ENCODE results near the gene BID. TPM values are rescaled to one million over a fixed set of nuclear protein-coding genes. Genes with fewer than 3 reads are reported as not detected.

The BID gene
- polyA plus RNA-seq, 1 donor from 2014 or later = 88.6 TPM

GRCh38 chr22:17732251-17732854 is 41.9 kb downstream of the BID start:
- Histone ChIP-seq H3K4me3 (ENCODE audit: low read length) (no peak overlapping the region), H3K27me3 (ENCODE audit: insufficient read depth, low read depth, low read length) (no peaks in the 10 kb centered on the region), H4K20me1 (ENCODE audit: insufficient read depth) (no peaks in the 10 kb centered on the region), H3K9me3 (ENCODE audit: low read length) (no peaks in the 10 kb centered on the region), H3K9ac (ENCODE audit: low read length) (no peak overlapping the region), H3K36me3 (ENCODE audit: insufficient read depth, low read length) (no peaks in the 10 kb centered on the region), H3K4me2 (ENCODE audit: low read length) (no peak overlapping the region), H3K27ac (ENCODE audit: low read length) (no peak overlapping the region), H3K79me2 (replicated peaks; ENCODE audit: insufficient read depth, low read length) (no peaks in the 10 kb centered on the region), H2AFZ (ENCODE audit: low read depth, low read length) (no peak overlapping the region), H3K9me2 (ENCODE audit: insufficient read depth, low read length) (no peaks in the 10 kb centered on the region), H3F3A (ENCODE audit: insufficient read depth, low read length, poor library complexity, severe bottlenecking) (no peaks in the 10 kb centered on the region)
- TF ChIP-seq SMC3 (conservative IDR thresholded peaks at IDR 0.05; ENCODE audit: poor library complexity) (no peak), REST (IDR thresholded peaks at IDR 0.05; ENCODE audit: borderline replicate concordance) (no peak), POLR2AphosphoS5 (IDR thresholded peaks at IDR 0.05) (no peak), CTCF (IDR thresholded peaks at IDR 0.05; ENCODE audit: poor library complexity, severe bottlenecking) (no peak), RAD21 (conservative IDR thresholded peaks at IDR 0.05) (no peak), MXI1 (conservative IDR thresholded peaks at IDR 0.05; ENCODE audit: poor library complexity, severe bottlenecking) (no peak), EP300 (conservative IDR thresholded peaks at IDR 0.05; ENCODE audit: poor library complexity, severe bottlenecking) (no peak), TAF1 (IDR thresholded peaks at IDR 0.05; ENCODE audit: low read depth) (no peak), EZH2 (IDR thresholded peaks at IDR 0.05; ENCODE audit: borderline replicate concordance, insufficient read depth, low read length, poor library complexity, severe bottlenecking) (no peak)

GRCh38 chr22:17729561-17729960 is 44.7 kb downstream of the BID start:
- H3F3A ChIP-seq (ENCODE audit: insufficient read depth, low read length, poor library complexity, severe bottlenecking) = no peaks in the 10 kb centered on the region
- H3K4me3 ChIP-seq (ENCODE audit: low read length) = no peak overlapping the region
- H3K9me3 ChIP-seq (ENCODE audit: low read length) = no peaks in the 10 kb centered on the region
- peaks cover 6% of the 10 kb centered on the region for H3K36me3 ChIP-seq (ENCODE audit: insufficient read depth, low read length)
- H2AFZ ChIP-seq (ENCODE audit: low read depth, low read length) = no peak overlapping the region
- H3K27ac ChIP-seq (ENCODE audit: low read length) = no peak overlapping the region
- no peaks in the 10 kb centered on the region for H3K9me2 ChIP-seq (ENCODE audit: insufficient read depth, low read length)
- H4K20me1 ChIP-seq (ENCODE audit: insufficient read depth) = no peaks in the 10 kb centered on the region
- TF ChIP-seq RAD21 (conservative IDR thresholded peaks at IDR 0.05) (no peak), POLR2AphosphoS5 (IDR thresholded peaks at IDR 0.05) (no peak), EZH2 (IDR thresholded peaks at IDR 0.05; ENCODE audit: borderline replicate concordance, insufficient read depth, low read length, poor library complexity, severe bottlenecking) (no peak), MXI1 (conservative IDR thresholded peaks at IDR 0.05; ENCODE audit: poor library complexity, severe bottlenecking) (no peak), TAF1 (IDR thresholded peaks at IDR 0.05; ENCODE audit: low read depth) (no peak), EP300 (conservative IDR thresholded peaks at IDR 0.05; ENCODE audit: poor library complexity, severe bottlenecking) (no peak), CTCF (IDR thresholded peaks at IDR 0.05; ENCODE audit: poor library complexity, severe bottlenecking) (no peak), REST (IDR thresholded peaks at IDR 0.05; ENCODE audit: borderline replicate concordance) (no peak), SMC3 (conservative IDR thresholded peaks at IDR 0.05; ENCODE audit: poor library complexity) (no peak)
- no peak overlapping the region for H3K4me2 ChIP-seq (ENCODE audit: low read length)
- H3K9ac ChIP-seq (ENCODE audit: low read length) = no peak overlapping the region
- no peaks in the 10 kb centered on the region for H3K79me2 ChIP-seq (replicated peaks; ENCODE audit: insufficient read depth, low read length)
- H3K27me3 ChIP-seq (ENCODE audit: insufficient read depth, low read depth, low read length) = no peaks in the 10 kb centered on the region

All from neural cell (in vitro differentiated cells).